ENCODE results near the gene TCERG1L.

Gene TCERG1L

GRCh38 chr10:131314799-131315198, 3.3 kb upstream of the TCERG1L start:
- DNase-seq, result no peak

- no peak for DNase-seq
Measured at GRCh38 chr10:131314148-131314547, 2.6 kb upstream of the TCERG1L start.

GRCh38 chr10:131313377-131313776, 1.9 kb upstream of the TCERG1L start:
- no peak for DNase-seq

GRCh38 chr10:131312478-131312836, 936 bp upstream of the TCERG1L start:
- no peak for DNase-seq

GRCh38 chr10:131311402-131311660, 190 bp downstream of the TCERG1L start:
- DNase-seq, result no peak

GRCh38 chr10:131310551-131311401, 745 bp downstream of the TCERG1L start:
- DNase-seq, result no peak

GRCh38 chr10:131310142-131310541, 1.4 kb downstream of the TCERG1L start:
- no peak for DNase-seq

- no peak for DNase-seq
Measured at GRCh38 chr10:131300508-131300907, 11.0 kb downstream of the TCERG1L start.

- DNase-seq, result no peak
Measured at GRCh38 chr10:131290781-131291180, 20.7 kb downstream of the TCERG1L start.

GRCh38 chr10:131288648-131289047, 22.9 kb downstream of the TCERG1L start:
- no peak for DNase-seq

- DNase-seq, result no peak
Measured at GRCh38 chr10:131282961-131283360, 28.6 kb downstream of the TCERG1L start.

- no peak for DNase-seq
Measured at GRCh38 chr10:131280101-131280500, 31.4 kb downstream of the TCERG1L start.

GRCh38 chr10:131279516-131279915, 32.0 kb downstream of the TCERG1L start:
- no peak for DNase-seq

- DNase-seq, result no peak
Measured at GRCh38 chr10:131277969-131278368, 33.6 kb downstream of the TCERG1L start.

- no peak for DNase-seq
Measured at GRCh38 chr10:131277278-131277677, 34.2 kb downstream of the TCERG1L start.

- no peak for DNase-seq
Measured at GRCh38 chr10:131275691-131276090, 35.8 kb downstream of the TCERG1L start.

GRCh38 chr10:131274883-131275282, 36.6 kb downstream of the TCERG1L start:
- DNase-seq, result no peak

- DNase-seq, result no peak
Measured at GRCh38 chr10:131274133-131274880, 37.2 kb downstream of the TCERG1L start.

- DNase-seq, result no peak
Measured at GRCh38 chr10:131273476-131273875, 38.0 kb downstream of the TCERG1L start.

- DNase-seq, result no peak
Measured at GRCh38 chr10:131272897-131273451, 38.5 kb downstream of the TCERG1L start.

- no peak for DNase-seq
Measured at GRCh38 chr10:131271966-131272365, 39.6 kb downstream of the TCERG1L start.

- no peak for DNase-seq
Measured at GRCh38 chr10:131271195-131271880, 40.2 kb downstream of the TCERG1L start.

GRCh38 chr10:131270461-131271190, 40.9 kb downstream of the TCERG1L start:
- DNase-seq, result no peak
